ENCODE results near the gene ID2.

The ID2 gene

DNA sequence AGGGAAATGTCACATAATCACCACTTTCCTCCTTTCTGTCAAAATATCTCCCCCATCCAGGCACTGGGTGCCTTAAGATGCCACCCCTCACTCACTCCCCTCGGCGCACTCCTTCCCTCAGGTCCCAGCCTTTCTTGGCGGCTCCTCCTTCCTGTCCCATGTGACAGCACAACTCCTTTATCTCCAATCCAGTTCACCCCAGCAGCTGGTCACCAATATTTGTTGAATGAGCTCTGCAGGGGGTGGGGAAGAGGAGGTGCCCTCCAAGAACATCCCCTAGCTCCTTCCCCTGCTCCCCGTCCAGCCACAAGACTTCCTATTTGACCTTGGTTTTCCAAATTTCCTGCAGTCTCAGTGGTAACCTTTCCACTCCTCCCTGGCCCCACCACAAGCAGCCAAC lies 31.6 kb upstream of the ID2 start:
- no peaks in the 10 kb centered on the region for H3K27me3 ChIP-seq (ENCODE audit: control insufficient read depth, insufficient read depth, low read length)
- H3K27ac ChIP-seq (ENCODE audit: low read length): no peak overlapping the region
- H3K36me3 ChIP-seq (ENCODE audit: control insufficient read depth, low read depth, low read length): no peaks in the 10 kb centered on the region
- H3K9ac ChIP-seq (ENCODE audit: low read length): no peak overlapping the region
- H3K4me3 ChIP-seq (ENCODE audit: low read length): no peak overlapping the region
- H3K9me3 ChIP-seq (ENCODE audit: control insufficient read depth, low read depth, low read length): no peaks in the 10 kb centered on the region
- H3K4me1 ChIP-seq (ENCODE audit: control insufficient read depth, low read depth, low read length): no peaks in the 10 kb centered on the region

- H3K4me1 ChIP-seq (ENCODE audit: control insufficient read depth, low read depth, low read length): no peaks in the 10 kb centered on the region
- no peaks in the 10 kb centered on the region for H3K27me3 ChIP-seq (ENCODE audit: control insufficient read depth, insufficient read depth, low read length)
- H3K9ac ChIP-seq (ENCODE audit: low read length): no peak overlapping the region
- H3K4me3 ChIP-seq (ENCODE audit: low read length): no peak overlapping the region
- no peaks in the 10 kb centered on the region for H3K36me3 ChIP-seq (ENCODE audit: control insufficient read depth, low read depth, low read length)
- no peak overlapping the region for H3K27ac ChIP-seq (ENCODE audit: low read length)
- no peaks in the 10 kb centered on the region for H3K9me3 ChIP-seq (ENCODE audit: control insufficient read depth, low read depth, low read length)
Measured at GRCh38 chr2:8652774-8653426, 29.0 kb upstream of the ID2 start.

- H3K27ac ChIP-seq (ENCODE audit: low read length): no peak overlapping the region
- no peak overlapping the region for H3K9ac ChIP-seq (ENCODE audit: low read length)
- H3K4me1 ChIP-seq (ENCODE audit: control insufficient read depth, low read depth, low read length): no peaks in the 10 kb centered on the region
- H3K4me3 ChIP-seq (ENCODE audit: low read length): no peak overlapping the region
- H3K27me3 ChIP-seq (ENCODE audit: control insufficient read depth, insufficient read depth, low read length): no peaks in the 10 kb centered on the region
- H3K36me3 ChIP-seq (ENCODE audit: control insufficient read depth, low read depth, low read length): no peaks in the 10 kb centered on the region
- H3K9me3 ChIP-seq (ENCODE audit: control insufficient read depth, low read depth, low read length): no peaks in the 10 kb centered on the region
Measured at GRCh38 chr2:8653485-8653884, 28.4 kb upstream of the ID2 start.

- H3K4me3 ChIP-seq (ENCODE audit: low read length): no peak overlapping the region
- no peak overlapping the region for H3K27ac ChIP-seq (ENCODE audit: low read length)
- no peaks in the 10 kb centered on the region for H3K36me3 ChIP-seq (ENCODE audit: control insufficient read depth, low read depth, low read length)
- no peaks in the 10 kb centered on the region for H3K27me3 ChIP-seq (ENCODE audit: control insufficient read depth, insufficient read depth, low read length)
- no peaks in the 10 kb centered on the region for H3K9me3 ChIP-seq (ENCODE audit: control insufficient read depth, low read depth, low read length)
- H3K4me1 ChIP-seq (ENCODE audit: control insufficient read depth, low read depth, low read length): no peaks in the 10 kb centered on the region
- H3K9ac ChIP-seq (ENCODE audit: low read length): no peak overlapping the region
Measured at GRCh38 chr2:8654041-8654440, 27.8 kb upstream of the ID2 start.

- H3K27ac ChIP-seq (ENCODE audit: low read length): no peak overlapping the region
- no peaks in the 10 kb centered on the region for H3K27me3 ChIP-seq (ENCODE audit: control insufficient read depth, insufficient read depth, low read length)
- no peaks in the 10 kb centered on the region for H3K4me1 ChIP-seq (ENCODE audit: control insufficient read depth, low read depth, low read length)
- H3K36me3 ChIP-seq (ENCODE audit: control insufficient read depth, low read depth, low read length): no peaks in the 10 kb centered on the region
- H3K4me3 ChIP-seq (ENCODE audit: low read length): no peak overlapping the region
- H3K9me3 ChIP-seq (ENCODE audit: control insufficient read depth, low read depth, low read length): no peaks in the 10 kb centered on the region
- H3K9ac ChIP-seq (ENCODE audit: low read length): no peak overlapping the region
Measured at GRCh38 chr2:8654483-8654882, 27.4 kb upstream of the ID2 start.

- Histone ChIP-seq H3K27ac (ENCODE audit: low read length) (no peak overlapping the region), H3K9me3 (ENCODE audit: control insufficient read depth, low read depth, low read length) (no peaks in the 10 kb centered on the region), H3K36me3 (ENCODE audit: control insufficient read depth, low read depth, low read length) (no peaks in the 10 kb centered on the region), H3K4me3 (ENCODE audit: low read length) (no peak overlapping the region), H3K9ac (ENCODE audit: low read length) (no peak overlapping the region), H3K27me3 (ENCODE audit: control insufficient read depth, insufficient read depth, low read length) (no peaks in the 10 kb centered on the region), H3K4me1 (ENCODE audit: control insufficient read depth, low read depth, low read length) (no peaks in the 10 kb centered on the region)
Measured at GRCh38 chr2:8656160-8656641, 25.7 kb upstream of the ID2 start.

DNA sequence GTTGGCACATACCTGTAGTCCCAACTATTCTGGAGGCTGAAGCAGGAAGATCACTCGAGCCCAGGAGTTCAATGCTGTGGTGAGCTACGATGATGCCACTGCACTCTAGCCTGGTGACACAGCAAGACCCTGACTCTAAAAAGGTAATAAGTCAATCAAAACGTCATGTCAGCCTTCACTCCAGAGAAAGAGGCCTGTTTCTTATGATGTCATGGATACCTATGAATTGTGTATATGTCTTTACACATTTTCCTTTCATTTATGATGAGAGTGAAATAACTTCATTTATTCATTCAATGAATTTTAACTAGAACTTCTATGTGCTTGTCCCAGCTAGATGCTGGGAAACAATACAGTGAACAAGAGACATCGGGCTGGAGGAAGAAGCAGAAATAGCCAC lies 25.0 kb upstream of the ID2 start:
- Histone ChIP-seq H3K27me3 (ENCODE audit: control insufficient read depth, insufficient read depth, low read length) (no peaks in the 10 kb centered on the region), H3K4me3 (ENCODE audit: low read length) (no peak overlapping the region)

DNA sequence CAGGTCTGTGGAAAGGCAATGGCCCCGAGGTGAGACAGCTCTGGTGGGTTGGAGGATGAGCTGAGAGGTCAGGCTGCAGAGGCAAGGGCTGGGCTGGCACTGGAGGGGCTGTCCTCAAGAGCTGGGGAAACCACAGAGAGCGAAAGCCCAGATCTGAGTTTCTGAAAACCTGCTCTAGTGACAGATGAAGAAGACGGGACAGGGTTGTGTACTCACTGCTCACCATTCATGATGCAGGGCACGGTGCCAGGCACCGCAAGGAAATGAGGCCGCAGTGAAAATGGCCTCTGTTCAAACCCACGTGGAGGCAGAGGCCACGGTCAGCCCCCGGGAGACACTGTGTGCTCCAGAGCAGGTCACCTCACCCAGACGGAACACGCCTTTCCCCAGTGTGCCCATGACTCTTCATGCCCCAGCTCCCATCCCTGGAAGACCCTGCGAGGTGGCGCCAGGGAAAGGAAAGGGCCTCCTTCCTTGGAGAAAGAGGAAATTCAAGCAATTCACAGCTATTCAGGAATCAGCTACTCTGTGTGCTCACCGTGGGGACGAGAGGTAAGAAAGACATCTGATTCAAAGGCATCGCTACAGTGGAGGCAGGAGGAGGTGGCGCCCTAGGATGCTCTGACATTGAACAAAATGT lies 24.3 kb upstream of the ID2 start:
- Histone ChIP-seq H3K27me3 (ENCODE audit: control insufficient read depth, insufficient read depth, low read length) (no peaks in the 10 kb centered on the region), H3K9ac (ENCODE audit: low read length) (no peak overlapping the region), H3K36me3 (ENCODE audit: control insufficient read depth, low read depth, low read length) (no peaks in the 10 kb centered on the region), H3K9me3 (ENCODE audit: control insufficient read depth, low read depth, low read length) (no peaks in the 10 kb centered on the region), H3K4me3 (ENCODE audit: low read length) (no peak overlapping the region), H3K27ac (ENCODE audit: low read length) (no peak overlapping the region), H3K4me1 (ENCODE audit: control insufficient read depth, low read depth, low read length) (no peaks in the 10 kb centered on the region)

More for the DNA sequence above, 25.0 kb upstream of the ID2 start:
- Histone ChIP-seq H3K27ac (ENCODE audit: low read length) (no peak overlapping the region), H3K9me3 (ENCODE audit: control insufficient read depth, low read depth, low read length) (no peaks in the 10 kb centered on the region), H3K9ac (ENCODE audit: low read length) (no peak overlapping the region), H3K36me3 (ENCODE audit: control insufficient read depth, low read depth, low read length) (no peaks in the 10 kb centered on the region), H3K4me1 (ENCODE audit: control insufficient read depth, low read depth, low read length) (no peaks in the 10 kb centered on the region)

DNA sequence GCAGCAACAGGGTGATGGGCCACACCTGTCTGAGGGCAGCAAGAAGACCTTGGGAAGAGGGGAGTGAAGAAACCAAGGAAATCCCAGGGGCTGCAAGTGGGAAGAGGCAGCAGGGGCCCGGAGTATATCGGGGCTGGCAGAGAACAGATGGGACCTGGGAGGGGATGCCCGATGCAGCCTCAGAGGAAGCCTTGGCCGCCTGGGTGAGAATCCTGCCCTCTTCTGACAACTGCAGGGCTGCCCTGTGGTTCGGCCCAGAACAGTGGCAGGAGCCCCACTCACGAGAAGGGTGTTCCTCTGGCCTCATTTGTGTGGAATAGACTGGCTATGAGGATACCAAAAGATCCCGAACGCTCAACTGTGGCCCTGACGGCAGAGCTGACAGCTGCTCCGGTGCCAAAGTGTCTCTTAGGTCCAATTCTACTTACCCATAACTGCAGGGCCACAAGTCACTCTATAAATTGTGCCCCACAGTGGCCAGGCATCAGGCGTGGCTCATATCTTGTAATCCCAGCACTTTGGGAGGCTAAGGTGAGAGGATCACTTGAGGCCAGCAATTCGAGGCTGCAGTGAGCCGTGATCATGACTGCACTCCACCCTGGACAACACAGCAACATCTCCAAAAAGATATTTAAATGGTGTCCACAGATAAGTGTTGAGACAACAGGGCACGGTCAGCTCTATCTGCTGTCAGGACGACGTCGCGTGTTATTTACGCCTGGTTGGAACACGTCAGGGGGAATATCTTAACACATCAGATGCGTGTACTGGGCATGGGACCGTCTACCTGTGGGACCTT lies 23.6 kb upstream of the ID2 start:
- no peaks in the 10 kb centered on the region for H3K27me3 ChIP-seq (ENCODE audit: control insufficient read depth, insufficient read depth, low read length)
- H3K9ac ChIP-seq (ENCODE audit: low read length): no peak overlapping the region
- H3K4me3 ChIP-seq (ENCODE audit: low read length): no peak overlapping the region
- H3K4me1 ChIP-seq (ENCODE audit: control insufficient read depth, low read depth, low read length): no peaks in the 10 kb centered on the region
- H3K9me3 ChIP-seq (ENCODE audit: control insufficient read depth, low read depth, low read length): no peaks in the 10 kb centered on the region
- H3K27ac ChIP-seq (ENCODE audit: low read length): no peak overlapping the region
- H3K36me3 ChIP-seq (ENCODE audit: control insufficient read depth, low read depth, low read length): no peaks in the 10 kb centered on the region

- H3K9me3 ChIP-seq (ENCODE audit: control insufficient read depth, low read depth, low read length): no peaks in the 10 kb centered on the region
- H3K9ac ChIP-seq (ENCODE audit: low read length): no peak overlapping the region
- H3K4me3 ChIP-seq (ENCODE audit: low read length): no peak overlapping the region
- H3K27ac ChIP-seq (ENCODE audit: low read length): no peak overlapping the region
- H3K27me3 ChIP-seq (ENCODE audit: control insufficient read depth, insufficient read depth, low read length): no peaks in the 10 kb centered on the region
- no peaks in the 10 kb centered on the region for H3K4me1 ChIP-seq (ENCODE audit: control insufficient read depth, low read depth, low read length)
- H3K36me3 ChIP-seq (ENCODE audit: control insufficient read depth, low read depth, low read length): no peaks in the 10 kb centered on the region
Measured at GRCh38 chr2:8659092-8659734, 22.6 kb upstream of the ID2 start.

- Histone ChIP-seq H3K4me1 (ENCODE audit: control insufficient read depth, low read depth, low read length) (no peaks in the 10 kb centered on the region), H3K36me3 (ENCODE audit: control insufficient read depth, low read depth, low read length) (no peaks in the 10 kb centered on the region), H3K27ac (ENCODE audit: low read length) (no peak overlapping the region), H3K4me3 (ENCODE audit: low read length) (no peak overlapping the region), H3K9ac (ENCODE audit: low read length) (no peak overlapping the region), H3K27me3 (ENCODE audit: control insufficient read depth, insufficient read depth, low read length) (no peaks in the 10 kb centered on the region), H3K9me3 (ENCODE audit: control insufficient read depth, low read depth, low read length) (no peaks in the 10 kb centered on the region)
Measured at GRCh38 chr2:8659735-8660492, 21.9 kb upstream of the ID2 start.
